ENCODE results near the gene WFDC8.

DNA sequence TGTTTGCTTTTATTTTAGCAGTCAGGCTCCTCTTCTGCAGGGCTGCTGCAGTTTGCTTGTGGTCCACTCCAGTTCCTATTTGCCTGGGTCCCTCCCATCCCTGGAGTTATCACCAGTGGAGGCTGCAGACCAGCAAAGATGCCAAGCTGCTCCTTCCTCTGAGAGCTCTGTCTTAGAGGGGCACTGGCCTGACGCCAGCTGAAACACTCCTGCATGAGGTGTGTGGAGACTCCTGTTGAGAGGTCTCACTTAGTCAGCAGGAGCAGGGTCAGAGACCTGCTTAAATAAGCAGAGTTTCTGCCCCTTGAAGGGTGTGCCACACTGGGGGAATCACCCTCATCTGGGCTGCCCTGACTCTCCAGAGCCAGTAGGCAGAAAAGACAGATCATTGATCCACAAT, 16.2 kb upstream of the WFDC8 start:
- TF ChIP-seq POLR2A (IDR thresholded peaks at IDR 0.05; ENCODE audit: low read depth, low read length) (no peak), POLR2AphosphoS5 (IDR thresholded peaks at IDR 0.05; ENCODE audit: insufficient read depth, low read depth, low read length) (no peak), EZH2 (IDR thresholded peaks at IDR 0.05; ENCODE audit: borderline replicate concordance, low read depth, low read length, severe bottlenecking) (no peak), MYC (IDR thresholded peaks at IDR 0.05; ENCODE audit: low read depth, low read length) (no peak), JUN (IDR thresholded peaks at IDR 0.05; ENCODE audit: borderline replicate concordance, insufficient read depth, insufficient read length, low read depth) (no peak)
- TF ChIP-seq, protein P1, sequence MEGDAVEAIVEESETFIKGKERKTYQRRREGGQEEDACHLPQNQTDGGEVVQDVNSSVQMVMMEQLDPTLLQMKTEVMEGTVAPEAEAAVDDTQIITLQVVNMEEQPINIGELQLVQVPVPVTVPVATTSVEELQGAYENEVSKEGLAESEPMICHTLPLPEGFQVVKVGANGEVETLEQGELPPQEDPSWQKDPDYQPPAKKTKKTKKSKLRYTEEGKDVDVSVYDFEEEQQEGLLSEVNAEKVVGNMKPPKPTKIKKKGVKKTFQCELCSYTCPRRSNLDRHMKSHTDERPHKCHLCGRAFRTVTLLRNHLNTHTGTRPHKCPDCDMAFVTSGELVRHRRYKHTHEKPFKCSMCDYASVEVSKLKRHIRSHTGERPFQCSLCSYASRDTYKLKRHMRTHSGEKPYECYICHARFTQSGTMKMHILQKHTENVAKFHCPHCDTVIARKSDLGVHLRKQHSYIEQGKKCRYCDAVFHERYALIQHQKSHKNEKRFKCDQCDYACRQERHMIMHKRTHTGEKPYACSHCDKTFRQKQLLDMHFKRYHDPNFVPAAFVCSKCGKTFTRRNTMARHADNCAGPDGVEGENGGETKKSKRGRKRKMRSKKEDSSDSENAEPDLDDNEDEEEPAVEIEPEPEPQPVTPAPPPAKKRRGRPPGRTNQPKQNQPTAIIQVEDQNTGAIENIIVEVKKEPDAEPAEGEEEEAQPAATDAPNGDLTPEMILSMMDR (IDR thresholded peaks at IDR 0.05; ENCODE audit: extremely low read depth in 1 of 2, insufficient read depth in 1 of 2, low read depth in 1 of 2, low read length in 2 of 2): no peak
- TF ChIP-seq, protein P2, sequence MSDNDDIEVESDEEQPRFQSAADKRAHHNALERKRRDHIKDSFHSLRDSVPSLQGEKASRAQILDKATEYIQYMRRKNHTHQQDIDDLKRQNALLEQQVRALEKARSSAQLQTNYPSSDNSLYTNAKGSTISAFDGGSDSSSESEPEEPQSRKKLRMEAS (IDR thresholded peaks at IDR 0.05; ENCODE audit: insufficient read depth, insufficient read length): no peak

Measured in endothelial cell of umbilical vein (primary cell).